K562 (cell line): Measurements from ENCODE around the gene TNFSF9.

Source experiments
- HDAC2 ChIP-seq: fragments of 450-650 bp; IDR thresholded peaks from 2 replicates; pipeline ENCODE4 v1.6.1; 2016; ENCODE audit warnings: mild to moderate bottlenecking
- POLR2A ChIP-seq: fragments of 450-650 bp; conservative IDR thresholded peaks from 2 replicates; pipeline ENCODE4 v1.6.1; 2016
- POLR2AphosphoS5 ChIP-seq: IDR thresholded peaks from 2 replicates; pipeline ENCODE4 v1.6.1; 2011; ENCODE audit warnings: mild to moderate bottlenecking, low read depth, low read length, moderate library complexity; ENCODE audit not compliant: control insufficient read depth, insufficient read depth
- SREBF2 ChIP-seq: sonication (generic); formaldehyde crosslinking; IDR thresholded peaks from 2 replicates; pipeline ENCODE4 v1.4.0; 2020; ENCODE audit warnings: mild to moderate bottlenecking, missing genetic modification reagents
- TF ChIP-seq, protein P1 (sequence below), 3 experiments: IDR thresholded peaks in 2 of 3; conservative IDR thresholded peaks in 1 of 3; 2 replicates each; pipeline ENCODE4 v1.5.1; 2011 to 2012; ENCODE audit warnings: low read length in 3 of 3, mild to moderate bottlenecking in 3 of 3, control low read depth in 2 of 3, improper control_type of control experiment in 1 of 3, inconsistent platforms in 1 of 3, low read depth in 1 of 3, mixed read lengths in 1 of 3, moderate library complexity in 1 of 3; ENCODE audit not compliant: insufficient read depth in 2 of 3
- TF ChIP-seq, protein P2 (sequence below), 2 experiments: fragments of 450-650 bp; formaldehyde crosslinking in 1 of 2; IDR thresholded peaks; 2 replicates each; pipeline versions ENCODE4 v1.4.0 to v1.6.1; 2014 to 2020; ENCODE audit warnings: mild to moderate bottlenecking in 2 of 2, borderline replicate concordance in 1 of 2, low read depth in 1 of 2

DNA sequence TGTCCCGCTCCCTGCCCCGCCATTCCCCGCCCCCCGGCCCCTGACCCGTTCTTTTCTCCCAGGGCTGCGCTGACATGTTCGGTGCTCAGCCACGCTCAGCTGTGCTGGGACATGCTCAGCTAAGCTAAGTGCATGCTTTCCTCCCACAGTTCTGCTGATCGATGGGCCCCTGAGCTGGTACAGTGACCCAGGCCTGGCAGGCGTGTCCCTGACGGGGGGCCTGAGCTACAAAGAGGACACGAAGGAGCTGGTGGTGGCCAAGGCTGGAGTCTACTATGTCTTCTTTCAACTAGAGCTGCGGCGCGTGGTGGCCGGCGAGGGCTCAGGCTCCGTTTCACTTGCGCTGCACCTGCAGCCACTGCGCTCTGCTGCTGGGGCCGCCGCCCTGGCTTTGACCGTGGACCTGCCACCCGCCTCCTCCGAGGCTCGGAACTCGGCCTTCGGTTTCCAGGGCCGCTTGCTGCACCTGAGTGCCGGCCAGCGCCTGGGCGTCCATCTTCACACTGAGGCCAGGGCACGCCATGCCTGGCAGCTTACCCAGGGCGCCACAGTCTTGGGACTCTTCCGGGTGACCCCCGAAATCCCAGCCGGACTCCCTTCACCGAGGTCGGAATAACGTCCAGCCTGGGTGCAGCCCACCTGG lies 3.7 kb downstream of the TNFSF9 start:
- TF ChIP-seq, protein P1, sequence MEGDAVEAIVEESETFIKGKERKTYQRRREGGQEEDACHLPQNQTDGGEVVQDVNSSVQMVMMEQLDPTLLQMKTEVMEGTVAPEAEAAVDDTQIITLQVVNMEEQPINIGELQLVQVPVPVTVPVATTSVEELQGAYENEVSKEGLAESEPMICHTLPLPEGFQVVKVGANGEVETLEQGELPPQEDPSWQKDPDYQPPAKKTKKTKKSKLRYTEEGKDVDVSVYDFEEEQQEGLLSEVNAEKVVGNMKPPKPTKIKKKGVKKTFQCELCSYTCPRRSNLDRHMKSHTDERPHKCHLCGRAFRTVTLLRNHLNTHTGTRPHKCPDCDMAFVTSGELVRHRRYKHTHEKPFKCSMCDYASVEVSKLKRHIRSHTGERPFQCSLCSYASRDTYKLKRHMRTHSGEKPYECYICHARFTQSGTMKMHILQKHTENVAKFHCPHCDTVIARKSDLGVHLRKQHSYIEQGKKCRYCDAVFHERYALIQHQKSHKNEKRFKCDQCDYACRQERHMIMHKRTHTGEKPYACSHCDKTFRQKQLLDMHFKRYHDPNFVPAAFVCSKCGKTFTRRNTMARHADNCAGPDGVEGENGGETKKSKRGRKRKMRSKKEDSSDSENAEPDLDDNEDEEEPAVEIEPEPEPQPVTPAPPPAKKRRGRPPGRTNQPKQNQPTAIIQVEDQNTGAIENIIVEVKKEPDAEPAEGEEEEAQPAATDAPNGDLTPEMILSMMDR (IDR thresholded peaks at IDR 0.05 in 2 of 3, conservative IDR thresholded peaks at IDR 0.05 in 1 of 3; ENCODE audit: insufficient read depth in 2 of 3, low read depth in 1 of 3, low read length in 3 of 3), result no peak
- TF ChIP-seq POLR2AphosphoS5 (no peak), SREBF2 (CRISPR knock-in tag) (no peak), HDAC2 (no peak), POLR2A (no peak)
- TF ChIP-seq, protein P2, sequence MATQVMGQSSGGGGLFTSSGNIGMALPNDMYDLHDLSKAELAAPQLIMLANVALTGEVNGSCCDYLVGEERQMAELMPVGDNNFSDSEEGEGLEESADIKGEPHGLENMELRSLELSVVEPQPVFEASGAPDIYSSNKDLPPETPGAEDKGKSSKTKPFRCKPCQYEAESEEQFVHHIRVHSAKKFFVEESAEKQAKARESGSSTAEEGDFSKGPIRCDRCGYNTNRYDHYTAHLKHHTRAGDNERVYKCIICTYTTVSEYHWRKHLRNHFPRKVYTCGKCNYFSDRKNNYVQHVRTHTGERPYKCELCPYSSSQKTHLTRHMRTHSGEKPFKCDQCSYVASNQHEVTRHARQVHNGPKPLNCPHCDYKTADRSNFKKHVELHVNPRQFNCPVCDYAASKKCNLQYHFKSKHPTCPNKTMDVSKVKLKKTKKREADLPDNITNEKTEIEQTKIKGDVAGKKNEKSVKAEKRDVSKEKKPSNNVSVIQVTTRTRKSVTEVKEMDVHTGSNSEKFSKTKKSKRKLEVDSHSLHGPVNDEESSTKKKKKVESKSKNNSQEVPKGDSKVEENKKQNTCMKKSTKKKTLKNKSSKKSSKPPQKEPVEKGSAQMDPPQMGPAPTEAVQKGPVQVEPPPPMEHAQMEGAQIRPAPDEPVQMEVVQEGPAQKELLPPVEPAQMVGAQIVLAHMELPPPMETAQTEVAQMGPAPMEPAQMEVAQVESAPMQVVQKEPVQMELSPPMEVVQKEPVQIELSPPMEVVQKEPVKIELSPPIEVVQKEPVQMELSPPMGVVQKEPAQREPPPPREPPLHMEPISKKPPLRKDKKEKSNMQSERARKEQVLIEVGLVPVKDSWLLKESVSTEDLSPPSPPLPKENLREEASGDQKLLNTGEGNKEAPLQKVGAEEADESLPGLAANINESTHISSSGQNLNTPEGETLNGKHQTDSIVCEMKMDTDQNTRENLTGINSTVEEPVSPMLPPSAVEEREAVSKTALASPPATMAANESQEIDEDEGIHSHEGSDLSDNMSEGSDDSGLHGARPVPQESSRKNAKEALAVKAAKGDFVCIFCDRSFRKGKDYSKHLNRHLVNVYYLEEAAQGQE (IDR thresholded peaks at IDR 0.05; ENCODE audit: borderline replicate concordance), result no peak
- TF ChIP-seq, protein P2 (CRISPR knock-in tag; IDR thresholded peaks at IDR 0.05; ENCODE audit: low read depth), result no peak
